ENCODE measurements around the gene UNC13A. TPM values are rescaled to one million over a fixed set of nuclear protein-coding genes. Genes with fewer than 3 reads are reported as not detected.

UNC13A gene
- total RNA-seq, 1 donor, result under 0.01 TPM

GRCh38 chr19:17625980-17626379, 62.2 kb downstream of the UNC13A start:
- DNase-seq (ENCODE audit: low read depth), result no peak
- TF ChIP-seq CTCF (IDR thresholded peaks at IDR 0.05; ENCODE audit: insufficient read depth, low read depth, low read length), result no peak
- H3K4me3 ChIP-seq (ENCODE audit: low read depth, low read length), result no peak overlapping the region

- TF ChIP-seq CTCF (IDR thresholded peaks at IDR 0.05; ENCODE audit: insufficient read depth, low read depth, low read length), result no peak
- DNase-seq (ENCODE audit: low read depth), result no peak
- no peak overlapping the region for H3K4me3 ChIP-seq (ENCODE audit: low read depth, low read length)
These were observed 63.1 kb downstream of the UNC13A start for GRCh38 chr19:17625043-17625442.

DNA sequence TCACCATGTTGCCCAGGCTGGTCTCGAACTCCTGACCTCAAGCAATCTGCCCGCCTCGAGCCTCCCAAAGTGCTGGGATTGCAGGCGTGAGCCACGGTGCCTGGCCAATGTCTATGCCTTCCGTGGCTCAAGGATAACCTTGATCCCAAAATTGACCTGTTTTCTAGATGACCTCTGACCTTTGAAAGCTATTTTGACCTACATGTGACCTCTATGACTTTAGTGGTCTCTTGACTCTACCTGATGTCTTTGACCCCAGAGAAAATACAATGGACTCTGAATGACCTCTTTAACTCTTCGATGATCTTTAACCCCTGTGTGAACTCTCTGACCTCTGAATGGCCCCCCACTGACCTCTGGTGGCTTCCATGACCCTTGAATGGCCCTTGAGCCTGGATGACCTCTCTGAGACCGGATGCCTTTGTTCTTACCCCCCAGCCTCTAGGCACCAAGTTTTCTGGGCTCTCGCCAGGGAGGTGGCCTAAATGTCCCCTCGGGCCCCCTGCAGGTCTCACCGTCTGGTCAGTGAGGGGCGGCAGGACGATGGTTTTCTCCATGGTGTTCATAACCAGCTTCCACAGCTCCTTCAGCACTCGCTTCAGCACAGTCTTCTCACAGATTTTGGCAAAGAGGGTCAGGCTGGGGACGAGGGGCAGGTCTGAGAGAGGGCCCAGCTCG, 63.7 kb downstream of the UNC13A start:
- no peak for DNase-seq (ENCODE audit: low read depth)
- no peak for TF ChIP-seq CTCF (IDR thresholded peaks at IDR 0.05; ENCODE audit: insufficient read depth, low read depth, low read length)
- no peak overlapping the region for H3K4me3 ChIP-seq (ENCODE audit: low read depth, low read length)

- DNase-seq (ENCODE audit: low read depth), result no peak
- no peak overlapping the region for H3K4me3 ChIP-seq (ENCODE audit: low read depth, low read length)
- no peak for TF ChIP-seq CTCF (IDR thresholded peaks at IDR 0.05; ENCODE audit: insufficient read depth, low read depth, low read length)
These were observed 64.8 kb downstream of the UNC13A start for GRCh38 chr19:17623224-17623935.

- DNase-seq (ENCODE audit: low read depth), result no peak
- no peak overlapping the region for H3K4me3 ChIP-seq (ENCODE audit: low read depth, low read length)
- TF ChIP-seq CTCF (IDR thresholded peaks at IDR 0.05; ENCODE audit: insufficient read depth, low read depth, low read length), result no peak
These were observed 67.5 kb downstream of the UNC13A start for GRCh38 chr19:17620696-17621095.

GRCh38 chr19:17618936-17619335, 69.2 kb downstream of the UNC13A start:
- TF ChIP-seq CTCF (IDR thresholded peaks at IDR 0.05; ENCODE audit: insufficient read depth, low read depth, low read length), result no peak
- DNase-seq (ENCODE audit: low read depth), result no peak
- H3K4me3 ChIP-seq (ENCODE audit: low read depth, low read length), result no peak overlapping the region
